HepG2 (cell line): Measurements from ENCODE around the gene TRERF1. TPM values are rescaled to one million over a fixed set of nuclear protein-coding genes. Genes with fewer than 3 reads are reported as not detected.

Source experiments
- ATAC-seq: fragments of 200-7000 bp; cut with Tn5 transposase; 3 replicates; pipeline ENCODE4 v1.9.1; 2020; ENCODE audit warnings: mild to moderate bottlenecking, moderate library complexity
- BruUV-seq: library from RNA; stranded (reverse); fragments of 400-500 nt; replicated peaks from 2 replicates; lab custom pipeline; 2021; lab: Mats Ljungman, UMichigan
- CTCF ChIA-PET: fragments of 300-600 bp; formaldehyde crosslinking; extraction: SDS; loops from one replicate; lab custom pipeline; 2021; ENCODE audit warnings: low total read pairs, inconsistent platforms, low intra/inter-chr PET ratio; lab: Yijun Ruan, JAX
- POLR2A ChIA-PET: fragments of 350-600 bp; sonication (Branson Sonifier 250); formaldehyde crosslinking; loops from one replicate; lab custom pipeline; 2020; ENCODE audit warnings: antibody characterized with exemption, inconsistent platforms; lab: Yijun Ruan, JAX
- DNase-seq: peaks from one replicate; pipeline ENCODE4 v3.0.0-alpha.2; 2015; ENCODE audit warnings: low spot score
- FAIRE-seq: peaks from 3 replicates; lab custom pipeline; 2011; peaks lifted over from hg19 to GRCh38; lab: Jason Lieb, UNC
- H2AFZ ChIP-seq: one replicate; pipeline ENCODE4 v1.6.1; 2011; ENCODE audit warnings: low read length, inconsistent platforms
- H3K27ac ChIP-seq: fragments of 300-600 bp; 3 replicates; pipeline ENCODE4 v1.8.0; 2011; ENCODE audit warnings: mixed run types, mild to moderate bottlenecking, mixed read lengths, low read length, inconsistent platforms; ENCODE audit not compliant: insufficient read depth; ENCODE audit errors: extremely low read length
- H3K27me3 ChIP-seq, 2 experiments: fragments of 200-600 bp in 1 of 2; 2 replicates in 1 of 2; 3 replicates in 1 of 2; pipeline versions ENCODE4 v1.6.0 to v1.8.0; 2011; ENCODE audit warnings: low read length in 2 of 2, mild to moderate bottlenecking in 2 of 2, moderate library complexity in 2 of 2, inconsistent platforms in 1 of 2; ENCODE audit not compliant: insufficient read depth in 2 of 2, control insufficient read depth in 1 of 2
- H3K36me3 ChIP-seq, 2 experiments: fragments of 200-600 bp in 1 of 2; replicated peaks in 1 of 2; 2 replicates in 1 of 2; 3 replicates in 1 of 2; pipeline versions ENCODE4 v1.5.1 to v1.8.0; 2011; ENCODE audit warnings: low read length in 2 of 2, inconsistent platforms in 1 of 2; ENCODE audit not compliant: insufficient read depth in 2 of 2, control insufficient read depth in 1 of 2
- H3K4me1 ChIP-seq: 2 replicates; pipeline ENCODE4 v1.5.1; 2012; ENCODE audit warnings: low read length, inconsistent platforms; ENCODE audit not compliant: insufficient read depth
- H3K4me2 ChIP-seq: 2 replicates; pipeline ENCODE4 v1.6.0; 2011; ENCODE audit warnings: low read depth, low read length, inconsistent platforms
- H3K4me3 ChIP-seq, 3 experiments: fragments of 200-600 bp in 1 of 3; sonication (generic), shearing (Covaris generic) in 1 of 3; replicated peaks in 1 of 3; 2 replicates each; pipeline ENCODE4 v1.5.1; 2011 to 2016; ENCODE audit warnings: low read length in 3 of 3, inconsistent platforms in 2 of 3, low read depth in 2 of 3, mild to moderate bottlenecking in 2 of 3, control low read depth in 1 of 3, mixed read lengths in 1 of 3; ENCODE audit not compliant: insufficient read depth in 1 of 3
- H3K79me2 ChIP-seq: one replicate; pipeline ENCODE4 v1.6.1; 2011; ENCODE audit warnings: low read length, inconsistent platforms; ENCODE audit not compliant: insufficient read depth
- H3K9ac ChIP-seq: 2 replicates; pipeline ENCODE4 v1.6.0; 2011; ENCODE audit warnings: mild to moderate bottlenecking, low read depth, low read length, inconsistent platforms; ENCODE audit not compliant: insufficient read depth
- H3K9me3 ChIP-seq: 2 replicates; pipeline ENCODE4 v1.5.1; 2012; ENCODE audit warnings: mild to moderate bottlenecking, low read length
- H4K20me1 ChIP-seq: 2 replicates; pipeline ENCODE4 v1.6.0; 2011; ENCODE audit warnings: inconsistent platforms, mild to moderate bottlenecking, low read length, moderate library complexity; ENCODE audit not compliant: insufficient read depth
- BATF2 ChIP-seq: sonication (generic); formaldehyde crosslinking; IDR thresholded peaks from 2 replicates; pipeline ENCODE4 v1.8.0; 2022; ENCODE audit warnings: mild to moderate bottlenecking, missing genetic modification reagents, moderate library complexity
- GPBP1L1 ChIP-seq: sonication (generic); formaldehyde crosslinking; IDR thresholded peaks from 2 replicates; pipeline ENCODE4 v1.5.0; 2020; ENCODE audit warnings: mild to moderate bottlenecking, missing genetic modification reagents
- SMAD9 ChIP-seq: sonication (generic); formaldehyde crosslinking; IDR thresholded peaks from 2 replicates; pipeline ENCODE4 v1.5.1; 2020; ENCODE audit warnings: mild to moderate bottlenecking, missing genetic modification reagents
- TRIM22 ChIP-seq: fragments of 450-650 bp; IDR thresholded peaks from 2 replicates; pipeline ENCODE4 v1.6.1; 2017
- U2AF2 ChIP-seq: fragments of 200-400 bp; formaldehyde crosslinking; IDR thresholded peaks from 2 replicates; pipeline ENCODE4 v1.6.1; 2017; ENCODE audit warnings: low read depth, mild to moderate bottlenecking, low read length
- ZNF263 ChIP-seq: sonication (generic); formaldehyde crosslinking; IDR thresholded peaks from 2 replicates; pipeline ENCODE4 v1.4.0; 2020; ENCODE audit warnings: missing genetic modification reagents
- WGBS: methylation state at CpG from one replicate; pipeline ENCODE4 v1.1.6; 2017; ENCODE audit warnings: low lambda C conversion rate; 5-methylcytosine and 5-hydroxymethylcytosine counted together
- in situ Hi-C: cut with HindIII; loops from 2 replicates; pipeline ENCODE4 v1.10.0; 2017; ENCODE audit warnings: low pct_unique_long_range_greater_than_20kb; ENCODE audit not compliant: extremely low pct_ligation_motif_present
- intact Hi-C: fragments of 100-400 bp; cut with micrococcal nuclease; formaldehyde crosslinking; loops from one replicate; pipeline ENCODE4 v1.10.0; 2022; ENCODE audit not compliant: unreplicated experiment
- polyA plus RNA-seq, 8 experiments: library from polyadenylated mRNA; depleted of rRNA in 3 of 8; stranded (reverse) in 7 of 8; unstranded in 1 of 8; fragments of >200 nt; fragmentation: Illumina TruSeq in 4 of 8; extraction: Trizol in 4 of 8; gene quantifications; 2 replicates each; pipeline versions ENCODE4 v1.2.1 to v1.2.3, GENCODE V29; 2011 to 2016; ENCODE audit warnings: low read depth in 4 of 8, missing spikeins in 1 of 8, mixed read lengths in 1 of 8; ENCODE audit not compliant: insufficient read depth in 1 of 8
- total RNA-seq, 5 experiments: library from RNA; depleted of rRNA; stranded (reverse); fragments of >200 nt; fragmentation: Illumina TruSeq; extraction: Trizol; gene quantifications; 2 replicates each; pipeline ENCODE4 v1.2.3, GENCODE V29; 2016; ENCODE audit warnings: low read depth in 1 of 5

Gene TRERF1
- total and polyA plus RNA-seq, 2 of the 13 experiments (the other 11 are each of a cell fraction or from before 2014, with no cell fraction given), result 0.02 TPM; not detected in 1

GRCh38 chr6:42332916-42333315 lies 118.8 kb downstream of the TRERF1 start:
- FAIRE-seq (no peak), ATAC-seq (no peak), DNase-seq (no peak)
- no peaks in the 10 kb centered on the region for H3K79me2 ChIP-seq
- no peaks in the 10 kb centered on the region for H4K20me1 ChIP-seq
- peaks cover 0 to 51% of the 10 kb centered on the region in 2 experiments; a peak in 4 of 5 replicates for H3K27me3 ChIP-seq
- intact Hi-C loops (no loop called here), in situ Hi-C loops (no loop called here)
- no peak overlapping the region for H3K4me2 ChIP-seq
- BruUV-seq, result no TSS peak
- no peak overlapping the region for H2AFZ ChIP-seq
- no peak overlapping the region for H3K27ac ChIP-seq
- H3K4me1 ChIP-seq, result no peaks in the 10 kb centered on the region
- H3K36me3 ChIP-seq, result no peaks in the 10 kb centered on the region
- WGBS, result 48% methylated on average over 4 of the region's 4 CpGs
- H3K4me3 ChIP-seq, result no peak overlapping the region
- CTCF ChIA-PET, result no interaction called here
- no peak for TF ChIP-seq SMAD9 (CRISPR knock-in tag)
- TF ChIP-seq ZNF263 (CRISPR knock-in tag), result no peak
- TF ChIP-seq TRIM22, result no peak
- TF ChIP-seq U2AF2, result no peak
- no peak for TF ChIP-seq GPBP1L1 (CRISPR knock-in tag)
- TF ChIP-seq BATF2 (CRISPR knock-in tag), result no peak
- POLR2A ChIA-PET, result no interaction called here
- H3K9ac ChIP-seq, result no peak overlapping the region
- no peaks in the 10 kb centered on the region for H3K9me3 ChIP-seq
